ENCODE results near the gene RTP4.

Gene RTP4

DNA sequence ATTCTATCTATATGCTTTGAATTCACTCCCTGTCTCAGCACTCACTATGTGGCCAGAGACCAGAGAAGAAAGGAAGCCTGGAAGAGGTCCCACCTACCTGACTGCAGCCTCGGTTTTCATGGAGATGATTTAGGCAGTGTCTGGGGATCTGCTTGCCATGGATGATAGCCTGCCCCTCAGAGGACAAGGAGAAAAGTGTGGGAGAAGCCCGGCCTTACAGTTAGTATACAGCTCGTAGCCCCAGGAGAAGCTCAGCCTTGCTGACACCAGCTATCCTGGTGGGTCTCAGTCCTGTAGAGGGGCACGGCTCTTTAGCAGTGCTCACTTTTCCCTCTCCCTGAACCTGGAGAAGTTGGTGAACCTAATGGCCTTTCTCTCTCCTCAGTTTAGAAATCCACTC lies 25.9 kb upstream of the RTP4 start:
- H3K36me3 ChIP-seq (ENCODE audit: insufficient read depth, low read length): no peaks in the 10 kb centered on the region
- H4K20me1 ChIP-seq (ENCODE audit: insufficient read depth, low read length): no peaks in the 10 kb centered on the region
- no peaks in the 10 kb centered on the region for H3K9me2 ChIP-seq (ENCODE audit: low read depth, low read length)
- no peaks in the 10 kb centered on the region for H3K4me1 ChIP-seq (ENCODE audit: insufficient read depth, low read length, severe bottlenecking)
- no peak overlapping the region for H3K4me3 ChIP-seq (ENCODE audit: low read depth, low read length, poor library complexity, severe bottlenecking)
- H3K27me3 ChIP-seq (ENCODE audit: insufficient read depth, low read length): no peaks in the 10 kb centered on the region
- no peak overlapping the region for H3K27ac ChIP-seq (ENCODE audit: low read depth, low read length, poor library complexity, severe bottlenecking)
- H3K4me2 ChIP-seq (ENCODE audit: low read length): no peak overlapping the region
- no peaks in the 10 kb centered on the region for H3F3A ChIP-seq (ENCODE audit: insufficient read depth, low read length)
- H3K9me3 ChIP-seq (ENCODE audit: low read length): no peaks in the 10 kb centered on the region
- no peak for TF ChIP-seq EZH2 (IDR thresholded peaks at IDR 0.05; ENCODE audit: borderline replicate concordance, low read length)
- TF ChIP-seq, protein P1, sequence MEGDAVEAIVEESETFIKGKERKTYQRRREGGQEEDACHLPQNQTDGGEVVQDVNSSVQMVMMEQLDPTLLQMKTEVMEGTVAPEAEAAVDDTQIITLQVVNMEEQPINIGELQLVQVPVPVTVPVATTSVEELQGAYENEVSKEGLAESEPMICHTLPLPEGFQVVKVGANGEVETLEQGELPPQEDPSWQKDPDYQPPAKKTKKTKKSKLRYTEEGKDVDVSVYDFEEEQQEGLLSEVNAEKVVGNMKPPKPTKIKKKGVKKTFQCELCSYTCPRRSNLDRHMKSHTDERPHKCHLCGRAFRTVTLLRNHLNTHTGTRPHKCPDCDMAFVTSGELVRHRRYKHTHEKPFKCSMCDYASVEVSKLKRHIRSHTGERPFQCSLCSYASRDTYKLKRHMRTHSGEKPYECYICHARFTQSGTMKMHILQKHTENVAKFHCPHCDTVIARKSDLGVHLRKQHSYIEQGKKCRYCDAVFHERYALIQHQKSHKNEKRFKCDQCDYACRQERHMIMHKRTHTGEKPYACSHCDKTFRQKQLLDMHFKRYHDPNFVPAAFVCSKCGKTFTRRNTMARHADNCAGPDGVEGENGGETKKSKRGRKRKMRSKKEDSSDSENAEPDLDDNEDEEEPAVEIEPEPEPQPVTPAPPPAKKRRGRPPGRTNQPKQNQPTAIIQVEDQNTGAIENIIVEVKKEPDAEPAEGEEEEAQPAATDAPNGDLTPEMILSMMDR (IDR thresholded peaks at IDR 0.05; ENCODE audit: low read length): no peak
- H2AFZ ChIP-seq (ENCODE audit: low read length): no peak overlapping the region
- no peaks in the 10 kb centered on the region for H3K79me2 ChIP-seq (ENCODE audit: insufficient read depth, low read length)
- no peak overlapping the region for H3K9ac ChIP-seq (ENCODE audit: low read length)

DNA sequence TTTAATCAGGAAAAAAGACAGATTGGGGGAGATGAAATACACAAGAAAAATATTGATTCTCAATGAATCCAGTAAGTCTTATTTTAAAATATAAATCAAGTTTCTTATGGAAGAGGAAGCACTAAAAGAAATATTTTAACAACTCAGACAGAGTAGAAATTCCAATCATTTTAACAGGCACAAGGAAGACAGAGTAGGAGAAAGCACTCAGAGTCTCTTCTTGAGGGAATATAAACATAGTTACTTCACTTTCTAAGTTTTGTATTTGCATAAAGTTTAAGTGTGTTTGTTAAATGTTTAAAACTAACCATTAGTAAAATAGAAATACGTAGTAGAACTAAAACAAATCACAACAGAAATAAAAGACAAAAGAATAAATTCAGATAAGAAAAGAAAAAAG lies 24.5 kb upstream of the RTP4 start:
- Histone ChIP-seq H3K36me3 (ENCODE audit: insufficient read depth, low read length) (no peaks in the 10 kb centered on the region), H2AFZ (ENCODE audit: low read length) (no peak overlapping the region), H3K9me3 (ENCODE audit: low read length) (no peaks in the 10 kb centered on the region), H3K4me1 (ENCODE audit: insufficient read depth, low read length, severe bottlenecking) (no peaks in the 10 kb centered on the region), H3K9ac (ENCODE audit: low read length) (no peak overlapping the region), H3K27ac (ENCODE audit: low read depth, low read length, poor library complexity, severe bottlenecking) (no peak overlapping the region), H3K4me2 (ENCODE audit: low read length) (no peak overlapping the region), H3F3A (ENCODE audit: insufficient read depth, low read length) (no peaks in the 10 kb centered on the region), H3K27me3 (ENCODE audit: insufficient read depth, low read length) (no peaks in the 10 kb centered on the region), H3K9me2 (ENCODE audit: low read depth, low read length) (no peaks in the 10 kb centered on the region), H3K4me3 (ENCODE audit: low read depth, low read length, poor library complexity, severe bottlenecking) (no peak overlapping the region), H4K20me1 (ENCODE audit: insufficient read depth, low read length) (no peaks in the 10 kb centered on the region), H3K79me2 (ENCODE audit: insufficient read depth, low read length) (no peaks in the 10 kb centered on the region)
- TF ChIP-seq EZH2 (IDR thresholded peaks at IDR 0.05; ENCODE audit: borderline replicate concordance, low read length): no peak
- TF ChIP-seq, protein P1 (IDR thresholded peaks at IDR 0.05; ENCODE audit: low read length): no peak

DNA sequence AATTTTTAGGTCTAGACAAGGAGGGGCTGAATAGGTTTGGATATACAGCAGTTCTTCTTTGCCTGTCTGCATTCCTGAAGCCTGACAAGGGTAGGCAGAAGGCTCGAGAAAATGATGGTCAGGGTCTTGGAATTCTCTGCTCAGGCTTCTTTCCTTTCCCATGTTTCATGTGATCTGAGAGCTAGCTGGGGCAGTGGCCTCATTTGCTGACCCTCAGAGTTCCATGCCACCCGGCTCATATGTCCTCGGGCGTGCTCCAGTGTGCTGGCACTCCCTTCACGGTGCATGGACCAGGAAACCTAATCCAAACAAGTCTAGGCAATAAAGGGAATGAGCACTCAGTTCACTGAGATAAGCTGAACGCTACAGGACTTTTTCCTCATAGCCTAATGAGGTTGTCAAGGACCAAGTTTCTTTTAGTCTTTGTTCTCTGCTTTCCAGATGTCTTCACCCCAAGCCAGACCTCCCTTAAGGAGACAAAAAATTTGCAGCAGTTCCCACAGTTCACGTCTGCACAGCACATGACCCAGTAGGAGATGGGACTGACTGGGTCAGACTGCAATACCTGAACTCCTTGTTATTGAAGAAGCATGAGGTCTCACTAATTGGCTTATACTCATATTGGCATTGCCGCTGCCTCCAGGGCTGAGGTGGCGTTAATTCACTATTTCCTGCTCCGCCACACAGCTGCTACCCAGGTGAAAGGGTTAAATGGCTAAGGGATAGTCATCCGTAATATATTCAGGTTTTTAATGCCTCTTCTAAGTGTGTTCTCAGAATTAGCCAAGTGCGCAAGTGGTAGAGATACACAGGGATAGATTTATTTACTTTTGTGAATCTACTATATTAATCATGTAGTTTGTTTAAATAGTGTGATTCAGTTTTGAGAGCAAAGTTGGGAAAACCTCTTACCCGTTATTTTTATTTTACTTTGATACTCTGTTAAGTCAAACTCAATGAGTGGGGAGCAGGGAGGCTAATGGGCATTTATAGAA lies 15.3 kb upstream of the RTP4 start:
- TF ChIP-seq, protein P1 (IDR thresholded peaks at IDR 0.05; ENCODE audit: low read length): no peak
- TF ChIP-seq EZH2 (IDR thresholded peaks at IDR 0.05; ENCODE audit: borderline replicate concordance, low read length): no peak
- Histone ChIP-seq H3K27ac (ENCODE audit: low read depth, low read length, poor library complexity, severe bottlenecking) (no peak overlapping the region), H3K9me2 (ENCODE audit: low read depth, low read length) (no peaks in the 10 kb centered on the region), H3K27me3 (ENCODE audit: insufficient read depth, low read length) (peaks cover 5% of the 10 kb centered on the region; the same call in 1 of the 2 replicates), H2AFZ (ENCODE audit: low read length) (no peak overlapping the region), H3K9me3 (ENCODE audit: low read length) (no peaks in the 10 kb centered on the region), H3K36me3 (ENCODE audit: insufficient read depth, low read length) (no peaks in the 10 kb centered on the region), H3K79me2 (ENCODE audit: insufficient read depth, low read length) (no peaks in the 10 kb centered on the region), H3K4me2 (ENCODE audit: low read length) (no peak overlapping the region), H3K9ac (ENCODE audit: low read length) (no peak overlapping the region), H3K4me1 (ENCODE audit: insufficient read depth, low read length, severe bottlenecking) (no peaks in the 10 kb centered on the region), H3K4me3 (ENCODE audit: low read depth, low read length, poor library complexity, severe bottlenecking) (no peak overlapping the region), H4K20me1 (ENCODE audit: insufficient read depth, low read length) (no peaks in the 10 kb centered on the region), H3F3A (ENCODE audit: insufficient read depth, low read length) (no peaks in the 10 kb centered on the region)
